Uterus (tissue), 2 donors: ENCODE results near the gene ADAMTS4.

Experiments
- CTCF ChIP-seq, 4 experiments: fragments of 200-600 bp in 2 of 4; fragments of 450-650 bp in 2 of 4; sonication (generic) in 2 of 4; IDR thresholded peaks; one replicate each; pipeline ENCODE4 v1.5.1; 2016 to 2019; ENCODE audit warnings: antibody characterized with exemption in 4 of 4, mild to moderate bottlenecking in 2 of 4, moderate library complexity in 1 of 4
- POLR2A ChIP-seq, 2 donors: fragments of 450-650 bp; IDR thresholded peaks; one replicate each; pipeline ENCODE4 v1.6.1; 2016; ENCODE audit warnings: antibody characterized with exemption in 2 of 2, mild to moderate bottlenecking in 1 of 2, moderate library complexity in 1 of 2

- no peak for TF ChIP-seq CTCF (IDR thresholded peaks at IDR 0.05)
- no peak for TF ChIP-seq POLR2A (IDR thresholded peaks at IDR 0.05)
Observed at GRCh38 chr1:161230762-161231161, 31.9 kb upstream of the ADAMTS4 start.
